HG03064 (cell line): ENCODE results near the gene SLC35E3.

Source experiments
- ATAC-seq: cut with Tn5 transposase; IDR thresholded peaks from one replicate; pipeline ENCODE4 v1.9.1; 2021; ENCODE audit warnings: low read depth; ENCODE audit not compliant: unreplicated experiment

SLC35E3 gene

GRCh38 chr12:68768431-68768939, 22.5 kb downstream of the SLC35E3 start:
- ATAC-seq: no peak

GRCh38 chr12:68769941-68770340, 24.0 kb downstream of the SLC35E3 start:
- no peak for ATAC-seq

- no peak for ATAC-seq
Observed at GRCh38 chr12:68771223-68771925, 25.4 kb downstream of the SLC35E3 start.

- ATAC-seq: no peak
Observed at GRCh38 chr12:68772714-68773113, 26.7 kb downstream of the SLC35E3 start.

GRCh38 chr12:68773582-68773981, 27.6 kb downstream of the SLC35E3 start:
- no peak for ATAC-seq

GRCh38 chr12:68775121-68775630, 29.2 kb downstream of the SLC35E3 start:
- no peak for ATAC-seq

- ATAC-seq: no peak
Observed at GRCh38 chr12:68776976-68777610, 31.1 kb downstream of the SLC35E3 start.

GRCh38 chr12:68779280-68779679, 33.3 kb downstream of the SLC35E3 start:
- no peak for ATAC-seq

- no peak for ATAC-seq
Observed at GRCh38 chr12:68780731-68781130, 34.8 kb downstream of the SLC35E3 start.

GRCh38 chr12:68781728-68782127, 35.8 kb downstream of the SLC35E3 start:
- ATAC-seq: no peak

GRCh38 chr12:68784015-68784414, 38.0 kb downstream of the SLC35E3 start:
- ATAC-seq: no peak

- ATAC-seq: no peak
Observed at GRCh38 chr12:68785358-68785757, 39.4 kb downstream of the SLC35E3 start.

GRCh38 chr12:68785823-68786222, 39.8 kb downstream of the SLC35E3 start:
- ATAC-seq: no peak

GRCh38 chr12:68786929-68787328, 41.0 kb downstream of the SLC35E3 start:
- ATAC-seq: no peak

- no peak for ATAC-seq
Observed at GRCh38 chr12:68788554-68789143, 42.7 kb downstream of the SLC35E3 start.

GRCh38 chr12:68789144-68789878, 43.3 kb downstream of the SLC35E3 start:
- no peak for ATAC-seq

- no peak for ATAC-seq
Observed at GRCh38 chr12:68790081-68790951, 44.3 kb downstream of the SLC35E3 start.

- no peak for ATAC-seq
Observed at GRCh38 chr12:68790952-68791234, 44.9 kb downstream of the SLC35E3 start.

- ATAC-seq: no peak
Observed at GRCh38 chr12:68791897-68792481, 46.0 kb downstream of the SLC35E3 start.

GRCh38 chr12:68792952-68793351, 47.0 kb downstream of the SLC35E3 start:
- peak; percentile 83 for ATAC-seq
